Endothelial cell of umbilical vein (primary cell): ENCODE results near the gene RNF5. TPM values are rescaled to one million over a fixed set of nuclear protein-coding genes. Genes with fewer than 3 reads are reported as not detected.
A peak's percentile ranks its signal among the peaks of the same experiment; 100 is the strongest.

Source experiments
- BruUV-seq: library from RNA; stranded (reverse); fragments of 400-500 nt; replicated peaks from 2 replicates; lab custom pipeline; 2021; lab: Mats Ljungman, UMichigan
- CTCF ChIA-PET: fragments of 300-600, 350-600 bp; sonication (Branson Sonifier 250); formaldehyde crosslinking; loops from one replicate; lab custom pipeline; 2021; ENCODE audit warnings: antibody characterized with exemption, inconsistent platforms; lab: Charles Lee
- POLR2A ChIA-PET: fragments of 300-600, 350-600 bp; sonication (Branson Sonifier 250); formaldehyde crosslinking; loops from one replicate; lab custom pipeline; 2021; ENCODE audit warnings: antibody characterized with exemption, inconsistent platforms; lab: Charles Lee
- DNase-seq: peaks from one replicate; pipeline ENCODE4 v3.0.0-alpha.2; 2011; ENCODE audit warnings: low read depth, low spot score
- FAIRE-seq: peaks from 2 replicates; lab custom pipeline; 2011; peaks lifted over from hg19 to GRCh38; lab: Jason Lieb, UNC
- H2AFZ ChIP-seq: 2 replicates; pipeline ENCODE4 v1.6.0; 2012; ENCODE audit warnings: low read depth, low read length, control low read depth, inconsistent platforms
- H3K27ac ChIP-seq: 2 replicates; pipeline ENCODE4 v1.5.1; 2011; ENCODE audit warnings: low read depth, mild to moderate bottlenecking, control low read depth, low read length, moderate library complexity; ENCODE audit not compliant: insufficient read depth
- H3K27me3 ChIP-seq, 2 experiments: 2 replicates each; pipeline versions ENCODE4 v1.6.0 to v1.6.1; 2011; ENCODE audit warnings: low read length in 2 of 2, mixed read lengths in 1 of 2; ENCODE audit not compliant: control insufficient read depth in 2 of 2, insufficient read depth in 2 of 2
- H3K36me3 ChIP-seq, 2 experiments: 2 replicates in 1 of 2; 3 replicates in 1 of 2; pipeline ENCODE4 v1.5.1; 2011; ENCODE audit warnings: low read length in 2 of 2, mild to moderate bottlenecking in 1 of 2, moderate library complexity in 1 of 2; ENCODE audit not compliant: control insufficient read depth in 2 of 2, insufficient read depth in 2 of 2; ENCODE audit errors: extremely low read depth in 1 of 2
- H3K4me1 ChIP-seq: 3 replicates; pipeline ENCODE4 v1.5.1; 2011; ENCODE audit warnings: mild to moderate bottlenecking, low read length; ENCODE audit not compliant: control insufficient read depth, insufficient read depth; ENCODE audit errors: extremely low read depth
- H3K4me2 ChIP-seq: 2 replicates; pipeline ENCODE4 v1.6.1; 2011; ENCODE audit warnings: low read length, control low read depth, mixed read lengths; ENCODE audit not compliant: insufficient read depth
- H3K4me3 ChIP-seq, 3 experiments: fragments of 200-600 bp in 1 of 3; sonication (generic), shearing (Covaris generic) in 1 of 3; replicated peaks in 1 of 3; 2 replicates each; pipeline ENCODE4 v1.5.1; 2011 to 2016; ENCODE audit warnings: control low read depth in 3 of 3, low read length in 3 of 3, mild to moderate bottlenecking in 2 of 3, inconsistent platforms in 1 of 3, low read depth in 1 of 3, moderate library complexity in 1 of 3; ENCODE audit not compliant: insufficient read depth in 1 of 3
- H3K79me2 ChIP-seq: 2 replicates; pipeline ENCODE4 v1.6.0; 2012; ENCODE audit warnings: low read length, inconsistent platforms; ENCODE audit not compliant: control insufficient read depth, insufficient read depth
- H3K9ac ChIP-seq: replicated peaks from 2 replicates; pipeline ENCODE3; 2011; ENCODE audit warnings: low read length, control low read depth; ENCODE audit not compliant: insufficient read depth; ENCODE audit errors: extremely low read depth
- H3K9me1 ChIP-seq: replicated peaks from 3 replicates; pipeline ENCODE4 v1.6.0; 2011; ENCODE audit warnings: mild to moderate bottlenecking, low read length; ENCODE audit not compliant: control insufficient read depth, insufficient read depth; ENCODE audit errors: extremely low read depth
- H3K9me3 ChIP-seq: replicated peaks from 2 replicates; pipeline ENCODE4 v1.5.1; 2012; ENCODE audit warnings: low read length, inconsistent platforms; ENCODE audit not compliant: control insufficient read depth, insufficient read depth
- H4K20me1 ChIP-seq: replicated peaks from 2 replicates; pipeline ENCODE3; 2011; ENCODE audit warnings: mild to moderate bottlenecking, low read length; ENCODE audit not compliant: control insufficient read depth, insufficient read depth; ENCODE audit errors: extremely low read depth
- EZH2 ChIP-seq: IDR thresholded peaks from 2 replicates; pipeline ENCODE4 v1.6.1; 2012; ENCODE audit warnings: borderline replicate concordance, low read depth, mild to moderate bottlenecking, moderate library complexity, low read length, inconsistent platforms; ENCODE audit not compliant: severe bottlenecking
- FOS ChIP-seq: IDR thresholded peaks from 2 replicates; pipeline ENCODE4 v1.6.1; 2011; ENCODE audit warnings: mild to moderate bottlenecking, low read length, moderate library complexity, borderline replicate concordance; ENCODE audit not compliant: insufficient read depth
- GATA2 ChIP-seq: IDR thresholded peaks from 2 replicates; pipeline ENCODE4 v1.7.0; 2011; ENCODE audit warnings: low read depth, mild to moderate bottlenecking, moderate library complexity, mixed read lengths, low read length; ENCODE audit not compliant: insufficient read length, insufficient read depth
- JUN ChIP-seq: IDR thresholded peaks from 2 replicates; pipeline ENCODE4 v1.6.1; 2011; ENCODE audit warnings: borderline replicate concordance, low read depth; ENCODE audit not compliant: insufficient read length, insufficient read depth
- MYC ChIP-seq: IDR thresholded peaks from one replicate; pipeline ENCODE4 v1.6.1; 2011; ENCODE audit warnings: mild to moderate bottlenecking, low read depth, low read length
- POLR2A ChIP-seq: IDR thresholded peaks from 2 replicates; pipeline ENCODE4 v1.6.1; 2012; ENCODE audit warnings: low read depth, mild to moderate bottlenecking, control low read depth, low read length
- POLR2AphosphoS5 ChIP-seq: IDR thresholded peaks from 2 replicates; pipeline ENCODE4 v1.6.1; 2012; ENCODE audit warnings: low read depth, mild to moderate bottlenecking, control low read depth, low read length, moderate library complexity; ENCODE audit not compliant: insufficient read depth
- dilution Hi-C: fragments of 300-500 bp; cut with MboI; formaldehyde crosslinking; loops from one replicate; pipeline ENCODE4 v1.15.0; 2019; ENCODE audit warnings: low sequenced_read_pairs; ENCODE audit not compliant: extremely low pct_ligation_motif_present
- intact Hi-C: fragments of 100-400 bp; cut with micrococcal nuclease; formaldehyde crosslinking; loops from one replicate; pipeline ENCODE4 v1.10.0; 2022
- polyA plus RNA-seq, 4 experiments: library from polyadenylated mRNA; depleted of rRNA in 3 of 4; stranded (reverse) in 3 of 4; unstranded in 1 of 4; fragments of >200 nt; gene quantifications; 2 replicates each; pipeline versions ENCODE4 v1.2.1 to v1.2.3, GENCODE V29; 2011 to 2012; ENCODE audit warnings: missing spikeins in 1 of 4
- total RNA-seq: library from RNA; stranded (reverse); gene quantifications from 2 replicates; pipeline ENCODE4 v1.2.3, GENCODE V29; 2021
- TF ChIP-seq, protein P1 (sequence below): IDR thresholded peaks from 2 replicates; pipeline ENCODE4 v1.6.1; 2011; ENCODE audit not compliant: insufficient read depth, insufficient read length
- TF ChIP-seq, protein P2 (sequence below), 2 donors: IDR thresholded peaks; 1 replicate in 1 of 2; 2 replicates in 1 of 2; pipeline ENCODE4 v1.5.1; 2011; ENCODE audit warnings: low read length in 2 of 2, mild to moderate bottlenecking in 2 of 2, moderate library complexity in 2 of 2, control low read depth in 1 of 2, inconsistent platforms in 1 of 2, low read depth in 1 of 2; ENCODE audit not compliant: insufficient read depth in 1 of 2; ENCODE audit errors: extremely low read depth in 1 of 2

The RNF5 gene
- total and polyA plus RNA-seq, 2 donors (not counting 3 experiments of a cell fraction or from before 2014, with no cell fraction given): 49.2 to 100 TPM

DNA sequence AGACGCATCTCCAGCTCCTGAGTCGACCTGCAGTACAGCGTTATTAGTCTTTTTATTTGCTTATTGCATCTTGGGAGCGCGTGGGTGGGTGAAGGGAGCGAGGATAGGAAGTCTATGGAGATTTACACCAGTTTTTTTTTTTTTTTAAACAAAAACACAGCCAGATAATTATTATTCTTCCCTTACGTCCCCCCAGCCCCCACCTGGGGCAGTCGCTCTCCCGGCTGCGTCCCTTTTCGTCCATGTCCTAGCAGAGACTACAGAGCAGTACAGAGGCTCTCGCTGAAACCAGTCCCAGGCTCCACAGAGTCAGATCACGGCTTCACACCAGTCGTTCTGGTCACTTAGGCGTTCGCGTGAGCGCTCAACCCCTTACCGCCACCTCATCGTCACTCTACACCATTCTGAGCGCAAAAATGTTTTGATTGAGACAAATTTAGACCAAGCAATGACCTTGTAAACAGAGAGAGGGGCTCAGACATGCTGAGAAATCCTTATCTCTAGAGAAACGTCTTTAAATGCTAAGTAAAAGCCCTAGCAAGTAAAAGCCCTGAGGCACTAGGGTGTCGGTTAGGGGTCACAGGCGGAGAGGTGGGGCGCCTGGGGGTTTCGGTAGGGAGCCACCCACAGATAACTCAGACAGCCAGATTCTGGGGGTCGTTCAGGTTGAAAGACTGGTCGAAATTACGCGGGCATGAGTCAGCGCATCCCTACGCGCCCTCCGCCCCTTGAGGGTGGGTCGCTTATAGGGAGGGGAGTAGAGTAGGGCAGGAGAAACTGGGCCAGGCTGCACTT, 25.2 kb upstream of the RNF5 start:
- BruUV-seq: no TSS peak
- intact Hi-C loops: no loop called here

DNA sequence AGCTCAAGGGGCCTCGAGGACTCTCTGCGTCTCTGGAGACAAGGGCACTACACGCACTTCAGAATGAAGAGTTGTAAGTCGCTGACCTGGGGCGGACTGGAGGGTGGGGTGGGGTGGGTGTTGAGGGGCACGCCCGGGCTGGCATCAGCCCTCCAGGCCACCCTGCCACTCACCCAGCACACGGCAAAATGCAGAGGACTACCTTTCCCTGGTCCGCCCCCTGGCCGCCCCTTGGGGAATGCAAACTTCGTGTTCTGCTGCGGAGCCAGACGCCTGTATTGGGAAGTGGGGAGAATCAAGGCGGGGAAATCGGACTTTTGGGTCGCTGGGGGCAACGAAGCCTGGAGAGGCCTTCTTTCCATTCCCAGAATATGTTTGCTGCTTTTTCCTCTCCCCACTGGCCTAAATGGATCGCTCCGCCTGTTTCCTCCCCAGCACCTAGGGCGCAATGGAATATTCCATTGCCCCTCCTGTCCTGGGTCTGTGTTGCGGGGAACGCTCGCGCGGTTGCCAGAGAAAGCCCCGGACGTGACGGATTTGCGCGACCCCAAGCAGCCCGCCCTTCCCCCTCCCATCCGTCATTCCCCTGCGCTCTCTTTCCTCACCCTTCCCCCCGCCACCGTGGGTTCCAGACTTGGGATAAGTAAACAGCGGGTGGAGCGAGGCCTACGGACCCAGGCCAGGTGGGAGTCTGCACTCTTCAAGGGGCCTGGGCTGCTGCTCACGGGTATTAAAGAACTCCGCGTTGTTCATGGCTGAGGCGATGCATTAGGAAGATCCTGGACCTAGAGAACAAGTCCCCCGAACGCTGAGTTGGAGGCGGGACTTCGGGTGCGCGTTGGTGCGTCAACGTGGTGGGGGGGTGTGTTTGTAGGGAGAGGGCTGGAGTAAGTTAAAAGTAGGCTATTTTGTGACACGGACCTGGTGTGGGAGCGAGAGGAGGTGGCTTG, 24.4 kb upstream of the RNF5 start, which contains the start of gene PPT2:
PPT2 (plus strand) TSS at position 578 of the 950 bp plus-strand sequence. CDS start 454 bp downstream, outside the sequence.
- intact Hi-C loops (loop anchor here (1.0 kb wide), 4 partner anchors 22 to 41 kb away; partner anchors contain the start of genes AGPAT1 and FKBPL), dilution Hi-C loops (no loop called here)
- TSS peak; percentile 32 for BruUV-seq
- Histone ChIP-seq H3K27ac (peak within 1 kb of the TSS; percentile 51), H4K20me1 (no peaks in the 10 kb centered on the region), H3K9me1 (no peaks in the 10 kb centered on the region), H3K9me3 (no peaks in the 10 kb centered on the region), H3K4me3 (peak within 1 kb of the TSS; percentile 41 to 71 (median 60)), H3K4me2 (peak within 1 kb of the TSS; percentile 40), H2AFZ (peak within 1 kb of the TSS; percentile 76), H3K79me2 (peaks cover 4% of the 10 kb centered on the region), H3K9ac (peak within 1 kb of the TSS; percentile 64), H3K36me3 (peaks cover 0 to 7% of the 10 kb centered on the region in 2 experiments), H3K27me3 (peaks cover 4 to 5% of the 10 kb centered on the region in 2 experiments), H3K4me1 (peaks cover 24% of the 10 kb centered on the region)
- POLR2A ChIA-PET: no interaction called here
- DNase-seq (peak; percentile 94), FAIRE-seq (peak; percentile 93)
- TF ChIP-seq GATA2 (no peak), POLR2A (peak; percentile 61), MYC (no peak), POLR2AphosphoS5 (no peak), FOS (no peak), JUN (no peak), EZH2 (no peak)
- TF ChIP-seq, protein P1, sequence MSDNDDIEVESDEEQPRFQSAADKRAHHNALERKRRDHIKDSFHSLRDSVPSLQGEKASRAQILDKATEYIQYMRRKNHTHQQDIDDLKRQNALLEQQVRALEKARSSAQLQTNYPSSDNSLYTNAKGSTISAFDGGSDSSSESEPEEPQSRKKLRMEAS: no peak
- TF ChIP-seq, protein P2, sequence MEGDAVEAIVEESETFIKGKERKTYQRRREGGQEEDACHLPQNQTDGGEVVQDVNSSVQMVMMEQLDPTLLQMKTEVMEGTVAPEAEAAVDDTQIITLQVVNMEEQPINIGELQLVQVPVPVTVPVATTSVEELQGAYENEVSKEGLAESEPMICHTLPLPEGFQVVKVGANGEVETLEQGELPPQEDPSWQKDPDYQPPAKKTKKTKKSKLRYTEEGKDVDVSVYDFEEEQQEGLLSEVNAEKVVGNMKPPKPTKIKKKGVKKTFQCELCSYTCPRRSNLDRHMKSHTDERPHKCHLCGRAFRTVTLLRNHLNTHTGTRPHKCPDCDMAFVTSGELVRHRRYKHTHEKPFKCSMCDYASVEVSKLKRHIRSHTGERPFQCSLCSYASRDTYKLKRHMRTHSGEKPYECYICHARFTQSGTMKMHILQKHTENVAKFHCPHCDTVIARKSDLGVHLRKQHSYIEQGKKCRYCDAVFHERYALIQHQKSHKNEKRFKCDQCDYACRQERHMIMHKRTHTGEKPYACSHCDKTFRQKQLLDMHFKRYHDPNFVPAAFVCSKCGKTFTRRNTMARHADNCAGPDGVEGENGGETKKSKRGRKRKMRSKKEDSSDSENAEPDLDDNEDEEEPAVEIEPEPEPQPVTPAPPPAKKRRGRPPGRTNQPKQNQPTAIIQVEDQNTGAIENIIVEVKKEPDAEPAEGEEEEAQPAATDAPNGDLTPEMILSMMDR (IDR thresholded peaks at IDR 0.05; ENCODE audit: extremely low read depth in 1 of 2, insufficient read depth in 1 of 2, low read depth in 1 of 2, low read length in 2 of 2): peak in 1 of 2 donors; percentile 16
- CTCF ChIA-PET: interaction anchor here (0.7 to 1.2 kb wide), 6 partner anchors 12 to 42 kb away, joined by 3 to 7 read pairs (median 4); no protein-coding TSS in a partner anchor

More for the DNA sequence above, 25.2 kb upstream of the RNF5 start:
- DNase-seq (peak; percentile 47), FAIRE-seq (no peak)
- CTCF ChIA-PET: interaction anchor here (0.7 to 1.0 kb wide), 6 partner anchors 10 to 213 kb away, joined by 3 to 5 read pairs (median 3); no protein-coding TSS in a partner anchor
- H4K20me1 ChIP-seq: no peaks in the 10 kb centered on the region
- peaks cover 4% of the 10 kb centered on the region for H3K79me2 ChIP-seq
- peak overlapping the region; percentile 40 for H3K4me2 ChIP-seq
- no peaks in the 10 kb centered on the region for H3K9me3 ChIP-seq
- peaks cover 5 to 10% of the 10 kb centered on the region in 2 experiments for H3K27me3 ChIP-seq
- H2AFZ ChIP-seq: peak overlapping the region; percentile 76
- no peak overlapping the region for H3K27ac ChIP-seq
- dilution Hi-C loops: no loop called here
- peak overlapping the region; percentile 64 for H3K9ac ChIP-seq
- H3K4me3 ChIP-seq: peak overlapping the region in 1 of 3 experiments; percentile 71
- peaks cover 24% of the 10 kb centered on the region for H3K4me1 ChIP-seq
- TF ChIP-seq, protein P1: no peak
- no peak for TF ChIP-seq EZH2
- POLR2A ChIA-PET: no interaction called here
- no peaks in the 10 kb centered on the region for H3K9me1 ChIP-seq
- H3K36me3 ChIP-seq: peaks cover 0 to 5% of the 10 kb centered on the region in 2 experiments
